Smooth muscle cell (in vitro differentiated cells): ENCODE measurements around the gene PTPRJ. TPM values are rescaled to one million over a fixed set of nuclear protein-coding genes. Genes with fewer than 3 reads are reported as not detected.

Experiments
- DNase-seq: peaks from one replicate; lab custom pipeline; 2025; ENCODE audit not compliant: unreplicated experiment; lab: John Stamatoyannopoulos, UW
- H2AFZ ChIP-seq: fragments of 200-600 bp; sonication (generic); 2 replicates; pipeline ENCODE4 v1.6.0; 2016; ENCODE audit warnings: antibody characterized with exemption, low read depth, mild to moderate bottlenecking
- H3F3A ChIP-seq: fragments of 200-600 bp; sonication (generic); 2 replicates; pipeline ENCODE4 v1.6.0; 2017; ENCODE audit warnings: antibody characterized with exemption, low read depth
- H3K27ac ChIP-seq: fragments of 200-600 bp; sonication (generic); 2 replicates; pipeline ENCODE4 v1.5.1; 2016; ENCODE audit warnings: low read depth, mild to moderate bottlenecking
- H3K27me3 ChIP-seq: fragments of 200-600 bp; sonication (generic); 2 replicates; pipeline ENCODE4 v1.6.1; 2016; ENCODE audit warnings: low read depth, mild to moderate bottlenecking
- H3K36me3 ChIP-seq: fragments of 200-600 bp; sonication (generic); 2 replicates; pipeline ENCODE4 v1.5.1; 2016; ENCODE audit warnings: low read depth
- H3K4me1 ChIP-seq: fragments of 200-600 bp; sonication (generic); 2 replicates; pipeline ENCODE4 v1.5.1; 2016; ENCODE audit warnings: low read depth
- H3K4me2 ChIP-seq: fragments of 200-600 bp; sonication (generic); 2 replicates; pipeline ENCODE4 v1.6.0; 2016; ENCODE audit warnings: mild to moderate bottlenecking
- H3K4me3 ChIP-seq: fragments of 200-600 bp; sonication (generic); 2 replicates; pipeline ENCODE4 v1.5.1; 2016; ENCODE audit warnings: mild to moderate bottlenecking
- H3K79me2 ChIP-seq: fragments of 200-600 bp; sonication (generic); 2 replicates; pipeline ENCODE4 v1.6.0; 2016; ENCODE audit warnings: low read depth, mild to moderate bottlenecking
- H3K9ac ChIP-seq: fragments of 200-600 bp; sonication (generic); 2 replicates; pipeline ENCODE4 v1.6.0; 2016; ENCODE audit warnings: low read depth
- H3K9me3 ChIP-seq: fragments of 200-600 bp; sonication (generic); replicated peaks from 2 replicates; pipeline ENCODE4 v1.5.1; 2016; ENCODE audit warnings: low read depth
- H4K20me1 ChIP-seq: fragments of 200-600 bp; sonication (generic); 2 replicates; pipeline ENCODE4 v1.6.0; 2016; ENCODE audit warnings: low read depth
- CTCF ChIP-seq: fragments of 200-600 bp; sonication (generic); IDR thresholded peaks from 2 replicates; pipeline ENCODE4 v1.5.1; 2017; ENCODE audit warnings: borderline replicate concordance, mild to moderate bottlenecking, antibody characterized with exemption; ENCODE audit not compliant: insufficient read depth, poor library complexity, severe bottlenecking
- WGBS: methylation state at CpG from one replicate; pipeline ENCODE4 v1.1.7; 2016; ENCODE audit warnings: low lambda C conversion rate; 5-methylcytosine and 5-hydroxymethylcytosine counted together
- polyA plus RNA-seq: library from polyadenylated mRNA; unstranded; fragments of >200 nt; fragmentation: Nextera tagmentation; extraction: Ambion mirVana; gene quantifications from 2 replicates; pipeline ENCODE4 v1.2.1, GENCODE V29; 2016
- total RNA-seq: library from RNA; depleted of rRNA; stranded (reverse); fragments of >200 nt; gene quantifications from 2 replicates; pipeline ENCODE4 v1.2.3, GENCODE V29; 2014

PTPRJ gene
- total and polyA plus RNA-seq, 2 experiments from 2014 or later: 1.5 to 6.3 TPM

DNA sequence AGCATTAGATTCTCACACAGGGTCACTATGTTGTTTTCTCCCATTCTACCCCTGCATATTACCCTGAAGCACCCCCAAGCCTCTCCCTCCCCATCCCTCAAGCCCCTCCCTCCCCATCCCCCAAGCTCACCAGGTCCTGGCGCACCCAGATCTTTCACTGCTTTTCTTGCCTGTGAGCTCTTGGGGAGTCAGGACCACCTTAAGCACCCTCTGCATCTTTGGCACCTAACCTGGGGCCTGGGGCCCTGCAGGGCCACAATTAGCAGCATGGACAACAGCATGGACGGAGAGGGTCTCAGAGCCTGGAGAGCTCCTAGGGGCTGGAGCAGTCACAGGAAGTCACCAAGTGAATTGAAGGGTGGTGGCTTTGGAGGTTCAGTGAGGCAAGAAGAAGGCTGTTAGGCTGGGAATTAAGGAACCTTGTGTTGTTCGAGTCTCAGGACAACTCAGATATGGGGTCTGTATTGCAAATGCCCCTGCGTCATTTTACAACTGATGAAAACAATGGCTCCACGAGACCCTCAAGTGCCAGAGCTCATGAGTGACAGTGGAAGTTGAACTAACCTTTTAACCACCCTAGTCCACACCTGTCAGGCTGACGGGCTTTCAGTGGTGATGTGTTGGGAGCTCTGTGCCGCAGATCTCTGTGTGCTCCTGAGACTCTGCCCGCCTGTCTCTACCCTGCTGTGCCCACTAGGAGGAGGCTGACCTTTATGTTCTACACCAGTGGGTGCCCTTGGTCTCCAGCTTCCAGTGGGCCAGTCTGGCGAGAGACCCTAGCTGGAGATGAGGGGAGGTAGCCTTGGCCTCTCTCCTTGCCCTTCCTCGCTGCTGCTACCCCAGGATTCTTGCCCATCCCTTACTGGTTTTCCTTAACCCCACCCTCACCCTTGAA is 125.0 kb downstream of the PTPRJ start:
- H3K36me3 ChIP-seq: no peaks in the 10 kb centered on the region
- H3K4me1 ChIP-seq: peaks cover 10% of the 10 kb centered on the region
- DNase-seq: no peak
- no peak for TF ChIP-seq CTCF
- 95% methylated on average over 10 of the region's 10 CpGs for WGBS
- H3K79me2 ChIP-seq: no peaks in the 10 kb centered on the region
- H3K4me2 ChIP-seq: no peak overlapping the region
- no peak overlapping the region for H3K4me3 ChIP-seq
- H2AFZ ChIP-seq: no peak overlapping the region
- H3K27ac ChIP-seq: no peak overlapping the region
- no peaks in the 10 kb centered on the region for H3K27me3 ChIP-seq
- no peaks in the 10 kb centered on the region for H3K9me3 ChIP-seq
- H4K20me1 ChIP-seq: peaks cover 3% of the 10 kb centered on the region
- no peak overlapping the region for H3K9ac ChIP-seq
- no peaks in the 10 kb centered on the region for H3F3A ChIP-seq

DNA sequence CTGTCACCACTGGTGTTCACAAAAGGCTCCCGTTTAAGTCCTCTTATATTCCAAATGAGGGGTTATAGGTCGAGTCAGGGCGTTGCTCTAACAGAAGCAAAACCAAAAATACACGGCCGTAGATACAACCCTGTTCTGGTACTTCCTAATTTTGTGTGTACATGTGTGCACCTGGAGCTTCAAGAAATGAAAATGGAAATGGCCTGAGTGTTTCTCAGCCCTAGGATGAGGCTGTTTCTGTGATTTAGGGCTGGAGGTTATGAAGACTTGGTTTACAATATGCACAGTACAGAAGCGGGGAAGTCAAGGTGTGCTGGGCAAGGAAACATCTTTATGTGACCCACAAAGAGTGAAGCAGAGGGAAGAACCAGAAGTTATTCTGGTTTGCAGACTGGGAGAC is 125.8 kb downstream of the PTPRJ start:
- peaks cover 3% of the 10 kb centered on the region for H4K20me1 ChIP-seq
- no peak overlapping the region for H2AFZ ChIP-seq
- H3F3A ChIP-seq: no peaks in the 10 kb centered on the region
- H3K4me3 ChIP-seq: no peak overlapping the region
- peaks cover 10% of the 10 kb centered on the region for H3K4me1 ChIP-seq
- H3K36me3 ChIP-seq: no peaks in the 10 kb centered on the region
- H3K79me2 ChIP-seq: no peaks in the 10 kb centered on the region
- no peak for TF ChIP-seq CTCF
- H3K27ac ChIP-seq: no peak overlapping the region
- no peak for DNase-seq
- no peak overlapping the region for H3K4me2 ChIP-seq
- H3K9ac ChIP-seq: no peak overlapping the region
- no peaks in the 10 kb centered on the region for H3K27me3 ChIP-seq
- 91% methylated on average over 6 of the region's 6 CpGs for WGBS
- H3K9me3 ChIP-seq: no peaks in the 10 kb centered on the region

DNA sequence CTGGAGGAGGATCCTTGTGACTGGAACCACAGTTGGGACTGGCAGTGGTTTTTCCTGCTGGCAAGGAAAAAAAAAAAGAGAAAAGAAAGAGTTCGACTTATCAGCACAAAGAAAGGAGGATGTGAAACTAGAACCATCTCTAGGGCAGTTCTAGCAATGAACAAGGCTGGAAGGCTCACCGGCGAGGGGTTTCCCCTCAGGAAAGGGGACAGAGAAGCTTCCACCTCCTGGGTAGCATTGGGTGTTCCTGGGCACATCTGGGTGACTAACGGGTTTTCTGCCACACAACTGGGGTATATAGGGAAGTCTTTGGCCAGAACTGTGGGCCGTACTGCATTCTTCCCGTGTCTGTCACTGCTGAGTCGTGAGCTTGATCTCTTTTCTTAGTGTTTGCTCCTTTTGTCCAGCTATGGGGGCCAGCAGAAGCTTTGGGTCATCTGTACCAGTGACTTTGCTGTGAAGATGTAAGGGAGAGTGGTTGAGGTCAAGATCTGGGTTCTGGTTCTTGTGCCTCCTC is 126.9 kb downstream of the PTPRJ start:
- H3K79me2 ChIP-seq: no peaks in the 10 kb centered on the region
- WGBS: 70% methylated on average over 7 of the region's 7 CpGs
- H3K9me3 ChIP-seq: no peaks in the 10 kb centered on the region
- peaks cover 10% of the 10 kb centered on the region for H3K4me1 ChIP-seq
- no peaks in the 10 kb centered on the region for H3K36me3 ChIP-seq
- H2AFZ ChIP-seq: no peak overlapping the region
- no peak overlapping the region for H3K9ac ChIP-seq
- H3K4me3 ChIP-seq: no peak overlapping the region
- H3F3A ChIP-seq: no peaks in the 10 kb centered on the region
- no peak overlapping the region for H3K4me2 ChIP-seq
- H3K27ac ChIP-seq: no peak overlapping the region
- H4K20me1 ChIP-seq: peaks cover 3% of the 10 kb centered on the region
- TF ChIP-seq CTCF: no peak
- no peaks in the 10 kb centered on the region for H3K27me3 ChIP-seq
- DNase-seq: no peak
